Fibroblast of villous mesenchyme (primary cell): ENCODE results near the gene SLX9. TPM values are rescaled to one million over a fixed set of nuclear protein-coding genes. Genes with fewer than 3 reads are reported as not detected.
"Not testable (repeated sequence)": the region's sequence is repeated elsewhere in the genome, so short reads cannot be mapped to it uniquely, and the experiment has no call there.

ENCODE experiments used
- DNase-seq: peaks from one replicate; pipeline ENCODE4 v3.0.0-alpha.2; 2010; ENCODE audit warnings: low read depth
- H3K4me3 ChIP-seq: 2 replicates; pipeline ENCODE4 v1.5.1; 2011; ENCODE audit warnings: low read depth, mild to moderate bottlenecking, low read length
- CTCF ChIP-seq: IDR thresholded peaks from 2 replicates; pipeline ENCODE4 v1.5.1; 2012; ENCODE audit warnings: low read depth, mild to moderate bottlenecking, low read length; ENCODE audit not compliant: insufficient read depth
- total RNA-seq: library from RNA; depleted of rRNA; stranded (reverse); fragments of >200 nt; gene quantifications from 2 replicates; pipeline ENCODE4 v1.2.3, GENCODE V29; 2012

Gene SLX9
- total RNA-seq, 1 donor: 12.1 TPM

DNA sequence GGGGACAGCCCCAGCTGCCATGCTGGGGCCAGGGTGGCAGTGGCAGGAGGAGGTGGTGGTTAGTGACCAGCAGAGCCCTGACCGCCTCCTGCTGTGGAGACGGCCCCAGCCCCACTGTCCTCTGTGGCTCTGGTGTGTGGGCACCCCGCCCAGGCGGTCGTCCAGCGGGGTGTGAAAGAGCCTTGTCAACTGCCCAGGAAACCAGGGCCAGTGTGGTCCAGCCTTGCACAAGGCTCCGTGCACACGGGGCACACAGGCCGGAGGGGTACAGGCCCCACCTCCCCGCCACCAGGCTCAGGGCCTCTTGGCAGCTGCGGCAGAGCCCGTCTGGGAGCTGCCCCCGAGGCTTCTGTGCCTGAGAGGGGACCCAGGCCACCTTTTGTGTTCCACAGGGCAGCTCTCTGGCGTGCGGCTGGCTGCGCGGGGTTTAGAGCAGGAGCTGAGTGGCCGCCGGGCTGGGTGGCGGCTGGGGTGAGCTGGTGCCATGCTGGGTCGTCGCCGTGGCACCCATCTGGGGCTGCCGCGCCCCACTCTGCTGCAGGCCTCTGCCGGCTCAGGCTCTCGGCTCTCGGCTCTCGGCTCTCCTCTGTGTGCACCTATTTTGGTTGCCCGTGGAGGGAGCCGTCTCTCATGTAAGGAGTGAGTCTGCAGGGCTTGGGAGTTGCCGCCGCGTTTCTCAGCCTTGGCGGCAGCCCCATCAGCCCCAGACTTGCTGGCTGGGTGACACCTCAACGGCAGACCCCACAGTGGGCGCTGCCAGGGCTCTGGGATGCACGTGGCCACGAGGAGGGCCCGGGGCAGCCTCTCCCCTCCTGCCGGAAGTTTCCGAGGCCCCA is 36.1 kb downstream of the SLX9 start:
- no peak for DNase-seq
- no peak for TF ChIP-seq CTCF
- no peak overlapping the region for H3K4me3 ChIP-seq

- H3K4me3 ChIP-seq, DNase-seq: not testable (repeated sequence)
- peak; percentile 28 for TF ChIP-seq CTCF
These were observed 36.9 kb downstream of the SLX9 start for GRCh38 chr21:44976556-44977393.

- no peak for TF ChIP-seq CTCF
- DNase-seq: no peak
- H3K4me3 ChIP-seq: no peak overlapping the region
These were observed 37.9 kb downstream of the SLX9 start for GRCh38 chr21:44977616-44978340.

GRCh38 chr21:44979687-44980561 is 40.1 kb downstream of the SLX9 start:
- no peak for TF ChIP-seq CTCF
- no peak overlapping the region for H3K4me3 ChIP-seq
- DNase-seq: no peak

DNA sequence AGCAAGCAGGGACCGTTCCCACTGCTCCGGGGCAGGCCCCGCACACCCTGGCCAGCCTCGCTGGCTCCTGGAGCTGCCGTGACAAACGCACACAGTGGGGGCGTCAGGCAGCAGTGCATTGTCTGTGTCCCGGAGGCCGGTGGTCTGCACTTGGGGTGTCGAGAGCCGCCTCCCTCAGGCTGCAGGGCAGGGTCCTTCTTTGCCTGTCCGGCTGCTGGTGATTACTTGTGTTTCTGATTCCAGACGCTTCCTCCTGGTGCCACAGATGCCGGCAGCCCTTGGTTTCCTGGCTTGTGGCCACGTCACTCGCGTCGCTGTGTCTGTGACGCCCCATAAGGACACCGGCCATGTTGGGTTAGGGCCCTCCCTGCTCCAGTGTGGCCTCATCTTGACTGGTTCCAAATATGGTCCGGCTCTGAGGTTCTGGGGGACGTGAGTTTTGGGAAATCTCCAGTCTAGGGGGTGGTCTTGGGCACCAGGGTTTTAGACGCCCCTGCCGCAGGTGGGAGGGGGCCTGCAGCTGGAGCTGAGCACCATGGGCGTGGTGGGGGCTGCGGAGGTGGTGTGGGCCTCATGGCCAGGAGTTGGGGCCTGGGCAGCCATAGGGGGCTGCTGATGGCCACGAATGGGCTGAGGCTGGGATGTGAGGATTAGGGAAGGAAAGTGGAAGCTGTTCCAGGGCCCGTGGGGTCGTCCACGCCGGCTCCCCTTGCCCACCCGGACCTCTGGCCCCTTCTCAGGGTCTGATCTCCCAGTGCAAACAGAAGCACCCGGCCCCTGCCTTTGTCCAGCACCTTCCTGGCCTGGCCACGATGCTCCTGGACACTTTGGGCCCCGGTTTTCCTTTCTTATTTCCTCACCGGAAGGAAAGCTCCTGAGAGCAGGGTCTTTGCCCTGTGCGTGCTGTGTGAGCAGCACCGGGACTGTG is 41.0 kb downstream of the SLX9 start:
- no peak for DNase-seq
- TF ChIP-seq CTCF: no peak
- H3K4me3 ChIP-seq: no peak overlapping the region
